Panc1 (cell line): ENCODE results near the gene PON1.

Experiments used
- CTCF ChIP-seq: fragments of 450-650 bp; IDR thresholded peaks from 2 replicates; pipeline ENCODE4 v1.5.1; 2017; ENCODE audit warnings: mild to moderate bottlenecking
- POLR2AphosphoS5 ChIP-seq: IDR thresholded peaks from 2 replicates; pipeline ENCODE4 v1.6.1; 2012; ENCODE audit warnings: mild to moderate bottlenecking, low read depth, low read length, moderate library complexity

DNA sequence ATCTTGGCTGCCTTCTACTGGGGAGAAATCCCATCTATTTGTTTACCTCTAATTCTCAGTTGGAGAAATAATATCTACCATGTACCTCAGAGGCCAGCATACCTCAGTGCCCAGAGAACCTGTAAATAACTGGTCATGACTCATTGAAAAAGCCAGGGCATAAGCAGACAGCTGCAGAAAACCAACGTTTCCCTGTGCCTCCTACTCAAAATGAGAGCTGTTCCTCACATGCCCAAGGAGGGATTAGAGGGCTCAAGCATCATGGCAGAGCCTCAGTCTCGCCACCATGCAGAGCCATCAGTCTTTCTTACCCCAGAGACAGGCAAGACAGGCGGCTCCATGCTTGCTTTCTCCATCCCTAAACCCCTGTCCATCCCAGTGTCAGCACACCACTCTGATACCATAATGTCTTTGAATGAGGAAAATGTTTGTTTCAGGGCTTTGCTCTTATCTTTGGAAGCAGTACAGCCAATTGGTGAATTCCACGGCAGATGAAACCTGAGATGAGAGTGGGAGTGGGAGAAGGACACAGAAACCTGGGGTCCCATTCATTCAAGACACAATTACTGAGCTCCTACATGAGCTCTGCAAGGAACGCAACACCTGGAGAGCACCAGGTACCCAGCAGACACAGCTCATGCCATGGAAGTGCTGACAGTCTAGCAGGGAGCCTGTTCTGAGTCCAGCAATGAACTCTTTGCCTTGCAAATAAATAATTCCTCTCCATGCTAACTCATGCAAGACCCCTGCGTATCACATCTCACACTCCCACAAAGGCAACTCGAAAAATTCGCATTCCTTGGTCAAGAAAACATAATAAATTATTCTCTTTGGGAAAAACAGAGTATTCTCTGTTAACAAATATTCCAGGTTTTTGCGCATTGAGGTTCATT, 21.1 kb downstream of the PON1 start:
- TF ChIP-seq POLR2AphosphoS5, result no peak
- TF ChIP-seq CTCF, result no peak
